Measurements from ENCODE around the gene MED25. TPM values are rescaled to one million over a fixed set of nuclear protein-coding genes. Genes with fewer than 3 reads are reported as not detected.
A peak's percentile ranks its signal among the peaks of the same experiment; 100 is the strongest.

The MED25 gene
- total and polyA plus RNA-seq, 9 of the 15 experiments (the other 6 are each of a cell fraction or from before 2014, with no cell fraction given), result 4.1 to 93.9 (median 19.3) TPM

GRCh38 chr19:49817964-49818648 lies at the start of gene MED25 (continued):
- TF ChIP-seq FOXK1 (CRISPR knock-in tag; IDR thresholded peaks at IDR 0.05; ENCODE audit: borderline replicate concordance) (0 out of 2 replicates have a peak, but pooled peaks have one; percentile 18), HNRNPUL1 (IDR thresholded peaks at IDR 0.05; ENCODE audit: low read length) (no peak), XRCC4 (IDR thresholded peaks at IDR 0.05; ENCODE audit: extremely low read depth, insufficient read depth, insufficient read length) (no peak), TEAD1 (CRISPR knock-in tag; IDR thresholded peaks at IDR 0.05) (peak; percentile 49 to 68; a peak in 3 of 4 replicates), GTF3C2 (IDR thresholded peaks at IDR 0.05; ENCODE audit: borderline replicate concordance, extremely low read depth, insufficient read length) (no peak), CHD1 (IDR thresholded peaks at IDR 0.05; ENCODE audit: low read length) (no peak), SRSF9 (IDR thresholded peaks at IDR 0.05; ENCODE audit: borderline replicate concordance, low read depth, low read length) (no peak), CEBPB (tag; IDR thresholded peaks at IDR 0.05) (no peak), CREB3L1 (IDR thresholded peaks at IDR 0.05; ENCODE audit: borderline replicate concordance, low read depth) (no peak), SUPT5H (IDR thresholded peaks at IDR 0.05) (peak; percentile 79), ZNF668 (CRISPR knock-in tag; IDR thresholded peaks at IDR 0.05) (no peak), HOXB6 (CRISPR knock-in tag; IDR thresholded peaks at IDR 0.05; ENCODE audit: borderline replicate concordance) (no peak), POLR2AphosphoS5 (IDR thresholded peaks at IDR 0.05; ENCODE audit: control insufficient read depth, insufficient read depth, low read depth, low read length) (peak; percentile 62), LCOR (CRISPR knock-in tag; IDR thresholded peaks at IDR 0.05) (no peak), SP2 (IDR thresholded peaks at IDR 0.05; ENCODE audit: extremely low read depth, low read depth, low read length, poor library complexity, severe bottlenecking) (no peak), ZC3H11A (IDR thresholded peaks at IDR 0.05; ENCODE audit: low read depth, low read length) (no peak), ZNF133 (CRISPR knock-in tag; IDR thresholded peaks at IDR 0.05) (no peak), TBP (optimal IDR thresholded peaks at IDR 0.05; ENCODE audit: low read depth, low read length) (peak; percentile 29), GATAD2B (IDR thresholded peaks at IDR 0.05; ENCODE audit: borderline replicate concordance) (no peak), SRSF7 (optimal IDR thresholded peaks at IDR 0.05; ENCODE audit: low read depth, low read length) (no peak), PRPF4 (IDR thresholded peaks at IDR 0.05; ENCODE audit: insufficient read depth, low read depth, low read length, poor library complexity, severe bottlenecking) (no peak), DMBX1 (CRISPR knock-in tag; IDR thresholded peaks at IDR 0.05; ENCODE audit: borderline replicate concordance) (peak; percentile 56; the same call in 1 of the 2 replicates), MCM3 (IDR thresholded peaks at IDR 0.05) (no peak), SIN3A (IDR thresholded peaks at IDR 0.05; ENCODE audit: borderline replicate concordance in 2 of 2, control insufficient read depth in 1 of 2, low read depth in 2 of 2, low read length in 2 of 2) (peak; percentile 42 to 83; a peak in 1 of 4 replicates), ZFPM2 (CRISPR knock-in tag; IDR thresholded peaks at IDR 0.05) (no peak)

All from K562 (cell line).